ENCODE data around the gene ZG16B.

Gene ZG16B

GRCh38 chr16:2858245-2859025, 28.3 kb downstream of the ZG16B start:
- no peak for FAIRE-seq

GRCh38 chr16:2859686-2860265, 29.7 kb downstream of the ZG16B start:
- no peak for FAIRE-seq
- no peak for DNase-seq (ENCODE audit: insufficient read length, low spot score)

More at GRCh38 chr16:2858245-2859025, 28.3 kb downstream of the ZG16B start:
- DNase-seq (ENCODE audit: insufficient read length, low spot score) = no peak

DNA sequence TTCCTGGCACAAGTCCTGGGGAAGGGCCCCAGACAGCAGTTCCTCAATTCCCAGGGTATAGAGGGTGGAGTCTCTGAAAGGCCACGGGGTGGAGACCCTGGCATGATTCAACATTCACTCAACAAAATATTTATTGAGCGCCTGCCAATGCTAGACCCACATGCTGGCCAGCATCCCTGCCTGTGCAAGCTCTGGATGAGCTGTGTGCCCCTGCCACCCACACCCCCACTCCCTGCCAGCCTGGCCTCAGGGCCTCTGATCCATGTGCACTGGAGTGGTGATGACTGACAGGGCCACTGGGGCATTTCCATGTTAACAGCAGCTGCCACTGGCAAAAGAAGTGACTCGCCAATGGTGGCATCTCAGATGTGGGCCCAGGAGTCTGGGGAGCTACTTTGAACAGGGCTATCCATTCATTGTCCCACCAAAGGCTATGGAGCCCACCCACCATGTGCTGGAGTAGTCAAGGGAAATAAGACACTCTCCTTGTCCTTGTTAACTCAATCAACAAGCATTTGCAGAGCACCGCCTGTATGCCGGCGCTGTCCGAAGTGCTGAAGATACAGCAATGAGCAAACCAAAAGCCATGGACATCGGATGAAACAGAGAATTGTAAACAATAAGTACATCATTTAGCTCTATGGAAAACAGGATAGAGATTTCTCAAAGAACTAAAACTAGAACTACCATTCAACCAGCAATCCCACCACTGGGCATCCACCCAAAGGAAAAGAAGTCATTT, 30.9 kb downstream of the ZG16B start:
- DNase-seq (ENCODE audit: insufficient read length, low spot score) (no peak), FAIRE-seq (no peak)

GRCh38 chr16:2865651-2866050, 35.5 kb downstream of the ZG16B start:
- no peak for FAIRE-seq

GRCh38 chr16:2866431-2866830, 36.3 kb downstream of the ZG16B start:
- no peak for DNase-seq (ENCODE audit: insufficient read length, low spot score)

More at GRCh38 chr16:2865651-2866050, 35.5 kb downstream of the ZG16B start:
- no peak for DNase-seq (ENCODE audit: insufficient read length, low spot score)

DNA sequence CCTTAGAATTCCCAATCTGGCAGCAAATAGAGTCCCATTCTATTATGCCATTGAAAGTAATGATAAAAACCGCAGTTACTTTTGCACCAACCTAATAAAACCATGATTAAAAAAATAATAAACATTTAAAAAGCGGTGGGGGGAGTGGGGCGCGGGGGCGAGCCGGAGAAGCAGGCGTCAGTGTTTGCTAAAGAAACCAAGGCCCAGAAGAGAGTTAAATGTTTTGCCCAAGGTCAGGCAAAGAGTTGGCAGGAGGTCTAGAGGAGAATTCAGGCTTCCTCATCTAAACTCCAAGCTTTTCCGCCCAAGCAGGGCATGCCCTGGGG, 37.5 kb downstream of the ZG16B start:
- FAIRE-seq (no peak), DNase-seq (ENCODE audit: insufficient read length, low spot score) (no peak)

More at GRCh38 chr16:2866431-2866830, 36.3 kb downstream of the ZG16B start:
- FAIRE-seq = no peak

- DNase-seq (ENCODE audit: insufficient read length, low spot score) (peak; percentile 96), FAIRE-seq (peak; percentile 85)
Observed at GRCh38 chr16:2867987-2868789, 38.1 kb downstream of the ZG16B start.

GRCh38 chr16:2871926-2872325, 41.8 kb downstream of the ZG16B start:
- FAIRE-seq = no peak
- DNase-seq (ENCODE audit: insufficient read length, low spot score) = no peak

GRCh38 chr16:2874032-2874911, 44.2 kb downstream of the ZG16B start:
- FAIRE-seq = no peak
- no peak for DNase-seq (ENCODE audit: insufficient read length, low spot score)

GRCh38 chr16:2874912-2875362, 44.8 kb downstream of the ZG16B start:
- FAIRE-seq (peak; percentile 79), DNase-seq (ENCODE audit: insufficient read length, low spot score) (peak; percentile 50)

DNA sequence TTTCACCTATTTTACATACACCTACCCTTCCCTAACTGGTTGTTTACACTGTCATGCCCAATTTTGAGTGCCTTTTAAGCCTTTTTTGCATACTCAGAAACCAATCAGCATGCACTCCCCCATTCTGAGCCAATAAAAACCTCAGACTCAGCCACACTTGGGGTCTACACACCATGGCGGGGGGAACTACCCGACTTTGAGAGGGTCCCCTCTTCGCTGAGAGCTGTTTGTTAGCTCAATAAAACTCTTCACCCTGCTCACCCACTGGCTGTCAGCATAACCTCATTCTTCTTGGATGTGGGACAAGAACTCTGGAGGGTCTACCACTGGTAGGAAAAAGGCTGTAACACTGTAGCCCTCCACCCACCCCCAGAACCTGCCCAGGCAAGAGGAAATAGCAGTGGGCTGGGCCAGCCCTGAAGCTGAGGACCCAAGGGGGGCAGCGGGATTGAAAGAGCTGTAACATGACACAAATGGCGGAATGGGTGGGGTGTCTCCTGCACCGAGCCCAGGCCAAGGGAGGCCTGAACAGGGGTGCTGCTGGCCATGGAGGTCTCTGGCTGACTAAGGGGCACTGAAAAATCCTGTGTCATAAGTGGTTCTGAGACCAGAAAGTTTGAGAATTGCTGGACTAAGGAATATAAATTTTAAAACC, 49.9 kb downstream of the ZG16B start:
- no peak for FAIRE-seq

More for the DNA sequence above, 49.9 kb downstream of the ZG16B start:
- no peak for DNase-seq (ENCODE audit: insufficient read length, low spot score)
